Central memory CD8-positive, alpha-beta T cell (primary cell): Measurements from ENCODE around the gene LRP6.
"Not testable (repeated sequence)": the region's sequence is repeated elsewhere in the genome, so short reads cannot be mapped to it uniquely, and the experiment has no call there.

Experiments used
- ATAC-seq: fragments of 150-1000 bp; cut with Tn5 transposase; replicated peaks from 2 replicates; pipeline ENCODE4 v1.10.0; 2022; ENCODE audit warnings: mild to moderate bottlenecking, moderate FRiP score, moderate number of reproducible peaks; ENCODE audit not compliant: poor library complexity, severe bottlenecking; ENCODE audit errors: extremely low read depth
- DNase-seq, 2 donors: peaks; one replicate each; pipeline ENCODE4 v3.0.0; 2021; ENCODE audit warnings: low spot score in 2 of 2
- H3K27ac Mint-ChIP-seq: one replicate; pipeline ENCODE4 v1.8.0; 2022; ENCODE audit warnings: low read depth, mild to moderate bottlenecking, moderate library complexity, mixed read lengths
- H3K27me3 Mint-ChIP-seq: one replicate; pipeline ENCODE4 v1.8.0; 2022; ENCODE audit warnings: mixed read lengths
- H3K36me3 Mint-ChIP-seq: one replicate; pipeline ENCODE4 v1.8.0; 2022; ENCODE audit warnings: mild to moderate bottlenecking, moderate library complexity, mixed read lengths; ENCODE audit not compliant: insufficient read depth
- H3K4me1 Mint-ChIP-seq: one replicate; pipeline ENCODE4 v1.8.0; 2022; ENCODE audit warnings: mixed read lengths
- H3K4me3 Mint-ChIP-seq: one replicate; pipeline ENCODE4 v1.8.0; 2022; ENCODE audit warnings: mild to moderate bottlenecking, moderate library complexity, mixed read lengths
- H3K9me3 Mint-ChIP-seq: one replicate; pipeline ENCODE4 v1.8.0; 2022; ENCODE audit warnings: mixed read lengths

The LRP6 gene

DNA sequence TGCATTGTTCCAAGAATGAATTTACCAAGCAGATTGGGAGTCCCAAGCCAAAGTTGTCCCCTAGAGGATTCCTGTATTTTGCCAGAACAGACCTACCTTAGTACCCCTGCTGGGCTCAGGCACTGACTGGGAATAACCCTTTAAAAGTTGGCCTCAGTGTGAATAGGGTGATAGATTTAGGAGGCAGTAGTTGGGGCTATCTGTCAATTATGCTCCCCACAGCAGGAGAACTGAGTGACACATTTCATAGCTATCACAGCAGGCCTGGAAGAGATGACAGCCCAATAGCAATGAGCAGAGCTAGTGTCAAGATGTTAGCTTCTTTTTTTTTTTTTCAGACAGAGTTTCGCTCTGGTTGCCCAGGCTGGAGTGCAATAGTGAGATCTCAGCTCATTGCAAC, 14.3 kb upstream of the LRP6 start:
- DNase-seq = no peak
- no peaks in the 10 kb centered on the region for H3K4me1 Mint-ChIP-seq
- H3K4me3 Mint-ChIP-seq = no peak overlapping the region
- ATAC-seq = no peak
- no peaks in the 10 kb centered on the region for H3K36me3 Mint-ChIP-seq
- peaks cover 6% of the 10 kb centered on the region for H3K9me3 Mint-ChIP-seq
- H3K27ac Mint-ChIP-seq = no peak overlapping the region
- peaks cover 49% of the 10 kb centered on the region for H3K27me3 Mint-ChIP-seq

DNA sequence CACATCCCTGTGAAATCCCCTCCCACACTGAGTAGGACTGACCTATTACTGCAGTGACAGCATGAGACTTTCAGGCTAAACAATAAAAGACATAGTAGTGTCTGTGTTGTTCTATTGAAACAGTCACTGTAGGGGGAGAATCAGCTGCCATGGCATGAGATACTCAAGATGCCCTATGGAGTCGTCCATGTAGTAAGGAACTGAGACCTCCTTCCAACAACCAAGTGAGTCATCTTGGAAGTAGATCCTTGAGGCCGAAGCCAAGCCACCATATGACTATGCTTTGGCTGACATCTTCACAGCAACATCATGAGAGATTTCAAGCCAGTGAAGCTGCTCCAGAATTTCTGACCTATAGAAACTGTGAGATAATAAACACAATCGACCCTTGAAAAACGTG, 12.1 kb upstream of the LRP6 start:
- H3K27me3 Mint-ChIP-seq = peaks cover 35% of the 10 kb centered on the region
- no peaks in the 10 kb centered on the region for H3K36me3 Mint-ChIP-seq
- no peak for ATAC-seq
- no peaks in the 10 kb centered on the region for H3K4me1 Mint-ChIP-seq
- no peak overlapping the region for H3K4me3 Mint-ChIP-seq
- peaks cover 6% of the 10 kb centered on the region for H3K9me3 Mint-ChIP-seq
- H3K27ac Mint-ChIP-seq = no peak overlapping the region
- no peak for DNase-seq

- ATAC-seq (no peak), DNase-seq (no peak)
- no peak overlapping the region for H3K27ac Mint-ChIP-seq
- no peak overlapping the region for H3K4me3 Mint-ChIP-seq
- no peaks in the 10 kb centered on the region for H3K36me3 Mint-ChIP-seq
- H3K4me1 Mint-ChIP-seq = no peaks in the 10 kb centered on the region
- peaks cover 10% of the 10 kb centered on the region for H3K27me3 Mint-ChIP-seq
- peaks cover 6% of the 10 kb centered on the region for H3K9me3 Mint-ChIP-seq
These were observed 9.0 kb upstream of the LRP6 start for GRCh38 chr12:12275874-12276273.

DNA sequence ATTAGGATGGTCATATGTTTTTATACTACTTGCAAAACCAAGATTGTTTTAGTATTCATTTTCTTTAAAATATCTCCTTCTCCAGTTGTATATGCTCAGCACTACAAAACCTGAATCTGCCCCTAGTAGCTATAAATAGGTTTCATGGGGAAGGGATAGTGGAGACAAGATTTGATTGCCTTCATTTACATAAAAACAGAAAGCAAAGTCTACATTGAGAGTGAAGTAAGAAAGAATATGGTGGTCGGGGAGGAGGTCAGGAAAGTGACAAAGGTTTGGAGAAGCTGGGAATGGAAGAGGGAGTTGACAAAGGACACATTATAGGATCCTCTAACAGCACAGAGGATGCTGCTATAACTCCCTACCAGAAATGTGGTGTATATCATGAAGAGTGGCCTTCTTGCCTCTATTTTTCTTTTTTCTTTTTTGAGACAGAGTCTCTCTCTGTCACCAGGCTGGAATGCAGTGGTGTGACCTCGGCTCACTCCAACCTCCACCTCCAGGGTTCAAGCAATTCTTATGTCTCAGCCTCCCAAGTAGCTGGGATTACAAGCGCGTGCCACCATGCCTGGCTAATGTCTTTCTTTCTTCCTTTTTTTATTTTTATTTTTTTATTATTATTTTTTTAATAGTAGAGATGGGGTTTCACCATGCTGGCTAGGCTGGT, 6.6 kb upstream of the LRP6 start:
- Mint-ChIP-seq H3K4me3 (no peak overlapping the region), H3K9me3 (peaks cover 6% of the 10 kb centered on the region), H3K4me1 (no peaks in the 10 kb centered on the region), H3K36me3 (peaks cover 2% of the 10 kb centered on the region), H3K27me3 (peaks cover 11% of the 10 kb centered on the region), H3K27ac (no peak overlapping the region)
- no peak for DNase-seq
- ATAC-seq = no peak

GRCh38 chr12:12272869-12273268, 6.0 kb upstream of the LRP6 start:
- H3K36me3 Mint-ChIP-seq = peaks cover 2% of the 10 kb centered on the region
- no peak for ATAC-seq
- H3K4me1 Mint-ChIP-seq = no peaks in the 10 kb centered on the region
- H3K4me3 Mint-ChIP-seq = no peak overlapping the region
- DNase-seq = no peak
- H3K9me3 Mint-ChIP-seq = peaks cover 3% of the 10 kb centered on the region
- H3K27ac Mint-ChIP-seq = no peak overlapping the region
- peaks cover 16% of the 10 kb centered on the region for H3K27me3 Mint-ChIP-seq

- H3K4me3 Mint-ChIP-seq = no peak overlapping the region
- H3K27ac Mint-ChIP-seq = no peak overlapping the region
- H3K27me3 Mint-ChIP-seq = peaks cover 43% of the 10 kb centered on the region
- ATAC-seq (no peak), DNase-seq (no peak)
- no peaks in the 10 kb centered on the region for H3K9me3 Mint-ChIP-seq
- H3K4me1 Mint-ChIP-seq = peaks cover 19% of the 10 kb centered on the region
- H3K36me3 Mint-ChIP-seq = peaks cover 3% of the 10 kb centered on the region
These were observed 3.4 kb upstream of the LRP6 start for GRCh38 chr12:12270226-12270625.

- Mint-ChIP-seq H3K9me3 (no peaks in the 10 kb centered on the region), H3K27me3 (peaks cover 63% of the 10 kb centered on the region), H3K4me3 (peak overlapping the region; percentile 81), H3K27ac (no peak overlapping the region), H3K4me1 (peaks cover 21% of the 10 kb centered on the region), H3K36me3 (peaks cover 3% of the 10 kb centered on the region)
- DNase-seq = no peak
- ATAC-seq = no peak
These were observed 927 bp upstream of the LRP6 start for GRCh38 chr12:12267742-12268200.

GRCh38 chr12:12266389-12266872, 413 bp downstream of the LRP6 start:
- no peak overlapping the region for H3K27ac Mint-ChIP-seq
- H3K36me3 Mint-ChIP-seq = peaks cover 3% of the 10 kb centered on the region
- peaks cover 76% of the 10 kb centered on the region for H3K27me3 Mint-ChIP-seq
- peak; percentile 27 for ATAC-seq
- H3K4me3 Mint-ChIP-seq = peak overlapping the region; percentile 81
- H3K4me1 Mint-ChIP-seq = peaks cover 21% of the 10 kb centered on the region
- no peak for DNase-seq
- no peaks in the 10 kb centered on the region for H3K9me3 Mint-ChIP-seq

GRCh38 chr12:12265571-12266388, 1.1 kb downstream of the LRP6 start:
- H3K36me3 Mint-ChIP-seq = peaks cover 3% of the 10 kb centered on the region
- peaks cover 78% of the 10 kb centered on the region for H3K27me3 Mint-ChIP-seq
- DNase-seq (no peak), ATAC-seq (no peak)
- no peaks in the 10 kb centered on the region for H3K9me3 Mint-ChIP-seq
- peak overlapping the region; percentile 81 for H3K4me3 Mint-ChIP-seq
- no peak overlapping the region for H3K27ac Mint-ChIP-seq
- H3K4me1 Mint-ChIP-seq = peaks cover 21% of the 10 kb centered on the region

DNA sequence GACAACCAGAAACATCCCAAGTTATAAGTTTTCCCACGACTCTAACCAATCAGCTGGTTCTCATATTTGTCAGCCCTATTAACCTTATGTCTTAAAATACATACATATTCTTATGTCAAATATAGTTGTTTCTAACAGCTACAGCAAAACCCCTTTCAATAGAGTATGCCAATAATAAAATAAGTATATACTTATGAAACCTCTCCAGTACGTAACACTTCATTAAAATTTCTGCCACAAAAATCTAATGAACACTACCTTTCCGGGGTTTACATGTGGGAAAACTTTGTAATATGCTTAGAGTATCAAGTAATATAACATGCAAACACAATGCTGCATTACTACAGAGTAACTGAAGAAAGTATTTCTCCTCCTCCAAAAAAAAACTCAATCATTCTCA, 1.8 kb downstream of the LRP6 start:
- H3K36me3 Mint-ChIP-seq = peaks cover 2% of the 10 kb centered on the region
- H3K27ac Mint-ChIP-seq = no peak overlapping the region
- H3K27me3 Mint-ChIP-seq = peaks cover 76% of the 10 kb centered on the region
- H3K4me1 Mint-ChIP-seq = peaks cover 21% of the 10 kb centered on the region
- H3K4me3 Mint-ChIP-seq = peak overlapping the region; percentile 81
- no peaks in the 10 kb centered on the region for H3K9me3 Mint-ChIP-seq
- ATAC-seq (no peak), DNase-seq (no peak)

DNA sequence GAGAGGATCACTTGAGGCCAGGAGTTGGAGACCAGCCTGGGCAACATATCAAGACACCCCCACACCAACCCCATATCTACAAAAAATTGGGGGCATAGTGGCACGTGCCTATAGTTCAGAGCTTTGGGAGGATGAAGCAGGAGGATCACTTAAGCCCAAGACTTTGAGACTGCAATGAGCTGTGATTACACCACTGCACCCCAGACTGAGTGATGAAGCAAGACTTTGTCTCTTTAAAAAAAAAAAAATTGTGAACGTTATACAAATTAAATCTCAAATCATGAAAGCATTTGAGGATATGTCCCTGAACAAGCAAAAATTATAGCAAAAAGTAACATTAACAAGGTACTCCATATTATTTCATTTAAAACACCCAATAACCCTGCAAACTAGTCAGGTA, 2.9 kb downstream of the LRP6 start:
- Mint-ChIP-seq H3K4me1 (peaks cover 21% of the 10 kb centered on the region), H3K9me3 (no peaks in the 10 kb centered on the region)

DNA sequence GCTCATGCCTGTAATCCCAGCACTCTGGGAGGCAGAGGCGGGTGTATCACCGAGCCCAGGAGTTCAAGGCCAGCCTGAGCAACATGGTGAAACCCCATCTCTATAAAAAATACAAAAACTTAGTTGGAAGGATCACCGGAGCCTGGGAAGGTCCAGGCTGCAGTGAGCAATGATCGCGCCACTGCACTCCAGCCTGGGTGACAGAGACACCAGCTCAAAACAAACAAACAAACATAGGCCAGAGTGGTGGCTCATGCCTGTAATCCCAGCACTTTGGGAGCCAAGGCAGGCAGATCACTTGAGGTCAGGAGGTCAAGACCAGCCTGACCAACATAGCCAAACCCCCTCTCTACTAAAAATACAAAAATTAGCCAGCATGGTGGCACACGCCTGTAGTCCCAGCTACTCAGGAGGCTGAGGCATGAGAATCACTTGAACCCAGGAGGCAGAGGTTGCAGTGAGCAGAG, 10.5 kb downstream of the LRP6 start:
- DNase-seq, H3K4me1 Mint-ChIP-seq, H3K4me3 Mint-ChIP-seq, H3K27ac Mint-ChIP-seq, H3K36me3 Mint-ChIP-seq, H3K9me3 Mint-ChIP-seq, ATAC-seq: not testable (repeated sequence)
- peaks cover 40% of the 10 kb centered on the region for H3K27me3 Mint-ChIP-seq

More for the DNA sequence above, 2.9 kb downstream of the LRP6 start:
- ATAC-seq = no peak
- Mint-ChIP-seq H3K27ac (no peak overlapping the region), H3K4me3 (no peak overlapping the region), H3K36me3 (peaks cover 1% of the 10 kb centered on the region), H3K27me3 (peaks cover 76% of the 10 kb centered on the region)
- DNase-seq = no peak

GRCh38 chr12:12254553-12254952, 12.3 kb downstream of the LRP6 start:
- ATAC-seq (no peak), DNase-seq (no peak)
- Mint-ChIP-seq H3K4me3 (no peak overlapping the region), H3K27me3 (peaks cover 30% of the 10 kb centered on the region), H3K36me3 (no peaks in the 10 kb centered on the region), H3K27ac (no peak overlapping the region), H3K4me1 (peaks cover 7% of the 10 kb centered on the region), H3K9me3 (no peaks in the 10 kb centered on the region)
